Parathyroid adenoma (tissue), 2 donors: ENCODE results near the gene SLC7A14.
A peak's percentile ranks its signal among the peaks of the same experiment; 100 is the strongest.

Experiments
- H2AFZ ChIP-seq: fragments of 300-600 bp; sonication (generic); one replicate; pipeline ENCODE4 v1.7.0; 2017; ENCODE audit warnings: antibody characterized with exemption, mild to moderate bottlenecking
- H3K27ac ChIP-seq: fragments of 300-600 bp; sonication (generic); one replicate; pipeline ENCODE4 v1.7.0; 2017
- H3K27me3 ChIP-seq: fragments of 300-600 bp; sonication (generic); one replicate; pipeline ENCODE4 v1.7.0; 2017; ENCODE audit warnings: low read length; ENCODE audit not compliant: control insufficient read depth, insufficient read depth
- H3K36me3 ChIP-seq: fragments of 300-600 bp; sonication (generic); one replicate; pipeline ENCODE4 v1.7.0; 2017; ENCODE audit warnings: low read length; ENCODE audit not compliant: control insufficient read depth, insufficient read depth
- H3K4me1 ChIP-seq: fragments of 300-600 bp; sonication (generic); one replicate; pipeline ENCODE4 v1.7.0; 2017; ENCODE audit warnings: control low read depth
- H3K4me2 ChIP-seq: fragments of 300-600 bp; sonication (generic); one replicate; pipeline ENCODE4 v1.7.0; 2017; ENCODE audit warnings: low read length
- H3K4me3 ChIP-seq: fragments of 300-600 bp; sonication (generic); one replicate; pipeline ENCODE4 v1.7.0; 2017; ENCODE audit warnings: low read depth, low read length
- H3K79me2 ChIP-seq: fragments of 300-600 bp; sonication (generic); one replicate; pipeline ENCODE4 v1.7.0; 2017; ENCODE audit warnings: control low read depth
- H3K9ac ChIP-seq: fragments of 300-600 bp; sonication (generic); one replicate; pipeline ENCODE4 v1.7.0; 2017; ENCODE audit warnings: mild to moderate bottlenecking
- H3K9me3 ChIP-seq: fragments of 300-600 bp; sonication (generic); one replicate; pipeline ENCODE4 v1.7.0; 2017; ENCODE audit warnings: low read length; ENCODE audit not compliant: control insufficient read depth
- TF ChIP-seq, protein P1 (sequence below): fragments of 300-600 bp; sonication (generic); IDR thresholded peaks from one replicate; pipeline ENCODE4 v1.7.0; 2017; ENCODE audit warnings: antibody characterized with exemption, mild to moderate bottlenecking
- donor health status: primary hyperparathyroidism.

The SLC7A14 gene

GRCh38 chr3:170585937-170586310 is at the start of gene SLC7A14:
SLC7A14 (minus strand) TSS chr3:170586075; CDS start chr3:170526936, 59,139 bp downstream.
- H3K4me3 ChIP-seq: no peak within 1 kb of the TSS
- TF ChIP-seq, protein P1, sequence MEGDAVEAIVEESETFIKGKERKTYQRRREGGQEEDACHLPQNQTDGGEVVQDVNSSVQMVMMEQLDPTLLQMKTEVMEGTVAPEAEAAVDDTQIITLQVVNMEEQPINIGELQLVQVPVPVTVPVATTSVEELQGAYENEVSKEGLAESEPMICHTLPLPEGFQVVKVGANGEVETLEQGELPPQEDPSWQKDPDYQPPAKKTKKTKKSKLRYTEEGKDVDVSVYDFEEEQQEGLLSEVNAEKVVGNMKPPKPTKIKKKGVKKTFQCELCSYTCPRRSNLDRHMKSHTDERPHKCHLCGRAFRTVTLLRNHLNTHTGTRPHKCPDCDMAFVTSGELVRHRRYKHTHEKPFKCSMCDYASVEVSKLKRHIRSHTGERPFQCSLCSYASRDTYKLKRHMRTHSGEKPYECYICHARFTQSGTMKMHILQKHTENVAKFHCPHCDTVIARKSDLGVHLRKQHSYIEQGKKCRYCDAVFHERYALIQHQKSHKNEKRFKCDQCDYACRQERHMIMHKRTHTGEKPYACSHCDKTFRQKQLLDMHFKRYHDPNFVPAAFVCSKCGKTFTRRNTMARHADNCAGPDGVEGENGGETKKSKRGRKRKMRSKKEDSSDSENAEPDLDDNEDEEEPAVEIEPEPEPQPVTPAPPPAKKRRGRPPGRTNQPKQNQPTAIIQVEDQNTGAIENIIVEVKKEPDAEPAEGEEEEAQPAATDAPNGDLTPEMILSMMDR: no peak
- peak within 1 kb of the TSS; percentile 9 for H3K4me2 ChIP-seq
- H3K4me1 ChIP-seq: no peaks in the 10 kb centered on the region
- H3K9ac ChIP-seq: peak within 1 kb of the TSS; percentile 39
- peak within 1 kb of the TSS; percentile 93 for H2AFZ ChIP-seq
- no peaks in the 10 kb centered on the region for H3K36me3 ChIP-seq
- H3K9me3 ChIP-seq: peaks cover 3% of the 10 kb centered on the region
- H3K27me3 ChIP-seq: no peaks in the 10 kb centered on the region
- peak within 1 kb of the TSS; percentile 11 for H3K27ac ChIP-seq
- H3K79me2 ChIP-seq: no peaks in the 10 kb centered on the region

- no peak overlapping the region for H3K27ac ChIP-seq
- H3K4me2 ChIP-seq: no peak overlapping the region
- H3K4me3 ChIP-seq: no peak overlapping the region
- H3K27me3 ChIP-seq: no peaks in the 10 kb centered on the region
- TF ChIP-seq, protein P1: no peak
- H3K36me3 ChIP-seq: no peaks in the 10 kb centered on the region
- H2AFZ ChIP-seq: no peak overlapping the region
- H3K9ac ChIP-seq: no peak overlapping the region
- H3K79me2 ChIP-seq: no peaks in the 10 kb centered on the region
- no peaks in the 10 kb centered on the region for H3K9me3 ChIP-seq
- no peaks in the 10 kb centered on the region for H3K4me1 ChIP-seq
These were observed 49.5 kb upstream of the SLC7A14 start for GRCh38 chr3:170635385-170635735.

DNA sequence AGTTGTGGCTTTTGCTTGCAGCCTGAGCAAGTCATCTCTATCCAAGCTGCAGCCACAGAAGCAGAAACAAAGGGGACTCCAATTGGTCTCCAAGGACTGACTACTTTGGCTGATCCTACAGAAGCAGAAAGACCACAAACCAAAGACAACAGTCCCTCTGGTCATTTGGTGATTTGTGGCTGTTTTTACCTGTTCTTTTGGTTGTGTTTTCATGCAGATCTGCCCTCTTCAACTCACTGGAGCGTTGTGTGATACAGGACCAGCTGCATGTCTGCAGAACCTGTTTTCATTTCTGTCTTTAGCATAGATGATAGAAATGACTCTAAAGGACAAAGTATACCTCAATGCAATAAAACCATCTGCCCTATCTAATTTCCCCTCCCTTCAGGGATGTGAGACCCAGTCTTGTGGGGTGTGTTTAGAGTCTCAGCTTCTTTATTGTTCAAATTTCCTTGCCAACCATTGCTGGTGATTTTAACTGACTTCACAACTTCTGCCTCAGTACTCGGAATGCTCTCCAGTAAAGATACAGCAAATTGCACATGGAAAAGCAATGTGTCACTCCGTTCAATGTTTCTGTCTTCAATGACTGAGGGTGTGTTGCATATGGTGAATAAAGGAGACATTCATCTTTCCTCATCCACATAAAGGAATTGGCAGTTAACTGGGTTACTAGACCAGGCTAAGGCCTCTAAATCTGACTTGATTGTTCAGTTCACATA is 48.9 kb upstream of the SLC7A14 start:
- Histone ChIP-seq H3K9ac (no peak overlapping the region), H3K9me3 (no peaks in the 10 kb centered on the region), H3K4me1 (no peaks in the 10 kb centered on the region), H3K4me3 (no peak overlapping the region), H3K36me3 (no peaks in the 10 kb centered on the region), H3K27ac (no peak overlapping the region), H3K4me2 (no peak overlapping the region), H3K79me2 (no peaks in the 10 kb centered on the region), H3K27me3 (no peaks in the 10 kb centered on the region), H2AFZ (no peak overlapping the region)
- TF ChIP-seq, protein P1: no peak

GRCh38 chr3:170633573-170633972 is 47.7 kb upstream of the SLC7A14 start:
- TF ChIP-seq, protein P1: no peak
- H3K79me2 ChIP-seq: no peaks in the 10 kb centered on the region
- H3K4me2 ChIP-seq: no peak overlapping the region
- H2AFZ ChIP-seq: no peak overlapping the region
- H3K4me1 ChIP-seq: no peaks in the 10 kb centered on the region
- H3K9ac ChIP-seq: no peak overlapping the region
- no peaks in the 10 kb centered on the region for H3K9me3 ChIP-seq
- H3K4me3 ChIP-seq: no peak overlapping the region
- no peak overlapping the region for H3K27ac ChIP-seq
- H3K27me3 ChIP-seq: no peaks in the 10 kb centered on the region
- H3K36me3 ChIP-seq: no peaks in the 10 kb centered on the region

GRCh38 chr3:170632780-170633179 is 46.9 kb upstream of the SLC7A14 start:
- H3K4me1 ChIP-seq: no peaks in the 10 kb centered on the region
- no peak overlapping the region for H3K4me3 ChIP-seq
- no peaks in the 10 kb centered on the region for H3K27me3 ChIP-seq
- no peaks in the 10 kb centered on the region for H3K79me2 ChIP-seq
- no peak overlapping the region for H2AFZ ChIP-seq
- H3K9ac ChIP-seq: no peak overlapping the region
- no peaks in the 10 kb centered on the region for H3K36me3 ChIP-seq
- H3K4me2 ChIP-seq: no peak overlapping the region
- TF ChIP-seq, protein P1: no peak
- no peaks in the 10 kb centered on the region for H3K9me3 ChIP-seq
- no peak overlapping the region for H3K27ac ChIP-seq
